Tibial nerve (tissue), 3 donors: ENCODE measurements around the gene PNPLA7.

Experiments
- POLR2A ChIP-seq, 2 donors: fragments of 450-650 bp; IDR thresholded peaks; one replicate each; pipeline ENCODE4 v1.6.1; 2017; ENCODE audit warnings: antibody characterized with exemption in 2 of 2, mild to moderate bottlenecking in 2 of 2, moderate library complexity in 2 of 2
- TF ChIP-seq, protein P1 (sequence below), 5 experiments: fragments of 200-600 bp in 3 of 5; fragments of 450-650 bp in 2 of 5; sonication (generic) in 3 of 5; IDR thresholded peaks; one replicate each; pipeline ENCODE4 v1.5.1; 2016 to 2019; ENCODE audit warnings: antibody characterized with exemption in 5 of 5, mild to moderate bottlenecking in 3 of 5, moderate library complexity in 2 of 5

DNA sequence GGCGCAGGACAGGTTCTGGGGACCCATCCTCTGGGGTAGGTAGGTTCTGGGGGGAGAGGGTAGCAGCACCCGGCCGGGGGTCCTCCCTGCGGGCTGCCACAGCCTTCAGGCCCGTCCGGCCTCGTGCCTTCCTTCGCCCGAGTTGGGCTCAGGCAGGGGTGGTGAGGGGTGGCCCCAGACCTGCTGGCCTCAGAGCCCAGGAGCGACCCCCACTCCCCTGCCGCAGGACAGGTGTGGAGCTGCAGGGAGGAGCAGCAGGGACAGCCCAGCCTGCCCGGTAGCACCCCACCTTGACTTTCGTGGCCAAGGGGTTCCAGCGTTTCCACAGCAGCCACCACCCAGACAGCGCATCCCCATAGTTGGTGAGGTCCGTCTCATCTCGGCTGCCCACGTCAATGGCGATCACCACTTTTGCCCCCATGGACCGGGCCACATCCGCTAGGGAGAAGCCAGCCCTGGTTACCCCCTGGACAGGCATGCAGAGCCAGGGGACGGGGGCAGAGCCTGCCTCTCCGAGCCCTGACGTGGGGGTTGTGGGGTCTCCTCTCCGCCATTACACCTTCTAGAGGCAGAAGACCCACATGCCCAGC lies 87.7 kb downstream of the PNPLA7 start:
- TF ChIP-seq, protein P1, sequence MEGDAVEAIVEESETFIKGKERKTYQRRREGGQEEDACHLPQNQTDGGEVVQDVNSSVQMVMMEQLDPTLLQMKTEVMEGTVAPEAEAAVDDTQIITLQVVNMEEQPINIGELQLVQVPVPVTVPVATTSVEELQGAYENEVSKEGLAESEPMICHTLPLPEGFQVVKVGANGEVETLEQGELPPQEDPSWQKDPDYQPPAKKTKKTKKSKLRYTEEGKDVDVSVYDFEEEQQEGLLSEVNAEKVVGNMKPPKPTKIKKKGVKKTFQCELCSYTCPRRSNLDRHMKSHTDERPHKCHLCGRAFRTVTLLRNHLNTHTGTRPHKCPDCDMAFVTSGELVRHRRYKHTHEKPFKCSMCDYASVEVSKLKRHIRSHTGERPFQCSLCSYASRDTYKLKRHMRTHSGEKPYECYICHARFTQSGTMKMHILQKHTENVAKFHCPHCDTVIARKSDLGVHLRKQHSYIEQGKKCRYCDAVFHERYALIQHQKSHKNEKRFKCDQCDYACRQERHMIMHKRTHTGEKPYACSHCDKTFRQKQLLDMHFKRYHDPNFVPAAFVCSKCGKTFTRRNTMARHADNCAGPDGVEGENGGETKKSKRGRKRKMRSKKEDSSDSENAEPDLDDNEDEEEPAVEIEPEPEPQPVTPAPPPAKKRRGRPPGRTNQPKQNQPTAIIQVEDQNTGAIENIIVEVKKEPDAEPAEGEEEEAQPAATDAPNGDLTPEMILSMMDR (IDR thresholded peaks at IDR 0.05): no peak
- TF ChIP-seq POLR2A (IDR thresholded peaks at IDR 0.05): no peak
